Pons (tissue), 1 donor: ENCODE results near the gene MYO5A.
A peak's percentile ranks its signal among the peaks of the same experiment; 100 is the strongest.
"Not testable (repeated sequence)": the region's sequence is repeated elsewhere in the genome, so short reads cannot be mapped to it uniquely, and the experiment has no call there.

ENCODE experiments used
- DNase-seq: peaks from one replicate; pipeline ENCODE4 v3.0.0-alpha.2; 2016; ENCODE audit warnings: low spot score

MYO5A gene

GRCh38 chr15:52419494-52419893 is 109.2 kb downstream of the MYO5A start:
- DNase-seq = no peak

- DNase-seq = no peak
Measured at GRCh38 chr15:52417957-52418356, 110.7 kb downstream of the MYO5A start.

- no peak for DNase-seq
Measured at GRCh38 chr15:52417521-52417920, 111.2 kb downstream of the MYO5A start.

GRCh38 chr15:52416566-52416965 is 112.1 kb downstream of the MYO5A start:
- not testable (repeated sequence) for DNase-seq

GRCh38 chr15:52415628-52416027 is 113.1 kb downstream of the MYO5A start:
- no peak for DNase-seq

- no peak for DNase-seq
Measured at GRCh38 chr15:52414936-52415335, 113.7 kb downstream of the MYO5A start.

- DNase-seq = no peak
Measured at GRCh38 chr15:52408823-52409222, 119.9 kb downstream of the MYO5A start.

GRCh38 chr15:52407374-52407773 is 121.3 kb downstream of the MYO5A start:
- no peak for DNase-seq

- no peak for DNase-seq
Measured at GRCh38 chr15:52406601-52407000, 122.1 kb downstream of the MYO5A start.

GRCh38 chr15:52405856-52406255 is 122.8 kb downstream of the MYO5A start:
- no peak for DNase-seq

GRCh38 chr15:52397118-52397517 is 131.6 kb downstream of the MYO5A start:
- no peak for DNase-seq

- DNase-seq = no peak
Measured at GRCh38 chr15:52394118-52394517, 134.6 kb downstream of the MYO5A start.

GRCh38 chr15:52392008-52392687 is 136.5 kb downstream of the MYO5A start:
- no peak for DNase-seq

GRCh38 chr15:52391069-52391468 is 137.6 kb downstream of the MYO5A start:
- DNase-seq = no peak

- no peak for DNase-seq
Measured at GRCh38 chr15:52385670-52386069, 143.0 kb downstream of the MYO5A start.

GRCh38 chr15:52383100-52383588 is 145.5 kb downstream of the MYO5A start:
- DNase-seq = no peak

- no peak for DNase-seq
Measured at GRCh38 chr15:52382647-52383046, 146.0 kb downstream of the MYO5A start.

- DNase-seq = no peak
Measured at GRCh38 chr15:52379395-52380106, 149.1 kb downstream of the MYO5A start.

- DNase-seq = no peak
Measured at GRCh38 chr15:52378746-52379394, 149.8 kb downstream of the MYO5A start.

GRCh38 chr15:52370010-52370409 is 158.7 kb downstream of the MYO5A start:
- DNase-seq = peak; percentile 48

GRCh38 chr15:52369455-52369854 is 159.2 kb downstream of the MYO5A start:
- no peak for DNase-seq

- no peak for DNase-seq
Measured at GRCh38 chr15:52369030-52369429, 159.7 kb downstream of the MYO5A start.

- DNase-seq = no peak
Measured at GRCh38 chr15:52368402-52368801, 160.3 kb downstream of the MYO5A start.
